Large intestine (tissue), 12 donors: ENCODE measurements around the gene PABPC1L. TPM values are rescaled to one million over a fixed set of nuclear protein-coding genes. Genes with fewer than 3 reads are reported as not detected.
"Not testable (repeated sequence)": the region's sequence is repeated elsewhere in the genome, so short reads cannot be mapped to it uniquely, and the experiment has no call there.

Source experiments
- DNase-seq, 2 donors: peaks; one replicate each; pipeline versions ENCODE4 v3.0.0 to v3.0.0-alpha.2; 2013
- H3K27ac ChIP-seq: one replicate; pipeline ENCODE4 v1.5.1; 2013; ENCODE audit warnings: low read length
- H3K27me3 ChIP-seq: 2 replicates; pipeline ENCODE4 v1.6.1; 2013; ENCODE audit warnings: low read length; ENCODE audit not compliant: control insufficient read depth, insufficient read depth
- H3K36me3 ChIP-seq: 2 replicates; pipeline ENCODE4 v1.6.1; 2013; ENCODE audit warnings: low read length; ENCODE audit not compliant: control insufficient read depth, insufficient read depth
- H3K4me1 ChIP-seq: one replicate; pipeline ENCODE4 v1.6.1; 2013; ENCODE audit warnings: low read length; ENCODE audit not compliant: control insufficient read depth, insufficient read depth
- H3K4me3 ChIP-seq: one replicate; pipeline ENCODE4 v1.5.1; 2013; ENCODE audit warnings: low read length
- H3K9me3 ChIP-seq: one replicate; pipeline ENCODE4 v1.6.1; 2013; ENCODE audit warnings: mild to moderate bottlenecking, low read depth, low read length, moderate library complexity; ENCODE audit not compliant: control insufficient read depth
- WGBS: methylation state at CpG from one replicate; pipeline ENCODE4 v1.1.5; 2013; ENCODE audit warnings: low lambda C conversion rate; ENCODE audit not compliant: insufficient coverage; 5-methylcytosine and 5-hydroxymethylcytosine counted together
- long read RNA-seq, 11 donors: transcript quantifications; one replicate each; lab custom pipeline, GENCODE V29; 2026
- polyA plus RNA-seq: library from polyadenylated mRNA; unstranded; fragments of 120-200 nt; gene quantifications from one replicate; pipeline ENCODE4 v1.2.1, GENCODE V29; 2013

Gene PABPC1L
- 27.4 TPM for polyA plus RNA-seq
- long read RNA-seq, donor 1, partial matches to known transcripts = 0 of 2 reads
- long read RNA-seq, donor 1, other reads (novel, unspliced or antisense) = 0 of 2 reads
- long read RNA-seq, donor 2, partial matches to known transcripts = 0 of 5 reads
- long read RNA-seq, donor 2, other reads (novel, unspliced or antisense) = 0 of 5 reads
- long read RNA-seq, donor 3, partial matches to known transcripts = 11 of 40 reads
- long read RNA-seq, donor 3, other reads (novel, unspliced or antisense) = 23 of 40 reads
- long read RNA-seq, donor 4 = 0 reads
- long read RNA-seq, donor 5, partial matches to known transcripts = 0 of 5 reads
- long read RNA-seq, donor 5, other reads (novel, unspliced or antisense) = 0 of 5 reads
- long read RNA-seq, donor 6, partial matches to known transcripts = 0 of 5 reads
- long read RNA-seq, donor 6, other reads (novel, unspliced or antisense) = 0 of 5 reads
- long read RNA-seq, donor 7, partial matches to known transcripts = 9 of 13 reads
- long read RNA-seq, donor 7, other reads (novel, unspliced or antisense) = 0 of 13 reads
- long read RNA-seq, donor 8, transcript PABPC1L-202 (8 exons, 1,263 nt) = major isoform, 5 of 10 reads
- long read RNA-seq, donor 8, partial matches to known transcripts = 0 of 10 reads
- long read RNA-seq, donor 8, other reads (novel, unspliced or antisense) = 0 of 10 reads
- long read RNA-seq, donor 9, transcript PABPC1L-202 (8 exons, 1,263 nt) = major isoform, 7 of 9 reads
- long read RNA-seq, donor 9, partial matches to known transcripts = 0 of 9 reads
- long read RNA-seq, donor 9, other reads (novel, unspliced or antisense) = 0 of 9 reads
- long read RNA-seq, donor 10, partial matches to known transcripts = 15 of 37 reads
- long read RNA-seq, donor 10, other reads (novel, unspliced or antisense) = 19 of 37 reads
- long read RNA-seq, donor 11, partial matches to known transcripts = 0 of 6 reads
- long read RNA-seq, donor 11, other reads (novel, unspliced or antisense) = 0 of 6 reads

DNA sequence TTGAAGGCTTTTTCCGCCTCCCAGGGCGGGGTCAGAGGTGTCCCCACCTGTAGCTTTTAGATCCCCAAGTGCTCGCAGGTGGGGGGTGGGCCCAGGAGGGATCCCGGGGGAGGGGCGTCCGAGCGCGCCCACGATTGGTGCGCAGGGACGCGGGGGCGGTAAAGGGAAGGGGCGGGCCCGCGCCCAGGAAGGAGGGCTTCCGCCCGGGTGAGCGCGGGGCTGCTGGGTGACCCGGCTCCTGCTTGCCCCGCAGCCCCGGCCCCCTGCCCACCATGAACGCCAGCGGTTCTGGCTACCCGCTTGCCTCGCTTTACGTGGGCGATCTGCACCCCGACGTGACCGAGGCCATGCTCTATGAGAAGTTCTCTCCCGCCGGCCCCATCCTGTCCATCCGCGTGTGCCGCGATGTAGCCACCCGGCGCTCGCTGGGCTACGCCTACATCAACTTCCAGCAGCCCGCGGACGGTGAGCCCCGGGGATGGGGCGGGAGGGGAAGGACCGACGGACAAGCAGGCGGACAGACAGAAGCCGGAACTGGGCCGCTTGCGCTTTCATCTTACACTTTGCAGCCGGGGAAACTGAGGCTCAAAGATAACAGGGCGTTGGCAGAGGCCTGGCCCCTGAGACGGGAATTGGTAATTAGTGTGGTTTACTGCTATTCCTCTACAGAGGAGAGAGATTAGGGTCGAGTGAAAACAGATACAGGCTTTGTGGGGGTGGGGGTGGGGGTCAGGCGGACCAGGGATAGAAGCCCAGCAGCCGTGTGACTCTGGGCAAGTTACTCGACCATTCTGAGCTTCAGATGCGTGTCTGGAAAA, at the start of gene PABPC1L:
PABPC1L (plus strand) TSS at position 189 of the 818 bp plus-strand sequence; CDS start at position 273, 84 bp downstream.
- Histone ChIP-seq H3K9me3 (no peaks in the 10 kb centered on the region), H3K27ac (no peak within 1 kb of the TSS), H3K36me3 (peaks cover 39% of the 10 kb centered on the region), H3K4me1 (peaks cover 7% of the 10 kb centered on the region), H3K27me3 (no peaks in the 10 kb centered on the region), H3K4me3 (peak within 1 kb of the TSS; percentile 58)
- DNase-seq = peak; percentile 55 to 77
- WGBS = no CpG with 5 or more reads among the region's 61 CpGs

DNA sequence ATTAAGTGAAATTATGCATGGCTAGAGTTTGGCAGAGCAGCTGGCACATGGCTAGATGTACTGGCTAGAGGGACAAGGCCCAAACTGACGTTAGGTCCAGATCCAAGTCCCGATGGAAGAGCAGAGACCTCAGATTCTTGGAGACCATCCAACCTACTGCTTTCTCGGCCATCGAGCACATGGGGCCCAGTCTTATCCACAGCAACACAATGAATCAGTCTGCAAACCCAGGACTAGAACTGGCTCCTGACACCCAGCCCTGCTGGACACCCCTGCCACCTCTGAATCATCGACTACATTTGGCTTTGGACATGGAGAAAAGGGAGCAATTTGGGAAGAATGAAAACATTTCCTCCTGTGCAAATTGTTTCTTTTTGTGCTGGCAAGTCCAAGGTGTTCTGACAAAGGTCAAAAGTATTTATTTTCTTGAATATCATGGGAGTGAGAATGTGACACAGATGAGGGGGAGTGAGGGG, 48.3 kb upstream of the PABPC1L start:
- Histone ChIP-seq H3K4me3 (no peak overlapping the region), H3K27ac (peak overlapping the region; percentile 83), H3K27me3 (no peaks in the 10 kb centered on the region), H3K9me3 (no peaks in the 10 kb centered on the region), H3K36me3 (no peaks in the 10 kb centered on the region), H3K4me1 (peaks cover 44% of the 10 kb centered on the region)
- DNase-seq = peak in 1 of 2 donors; percentile 82
- WGBS = no CpG with 5 or more reads among the region's 5 CpGs

DNA sequence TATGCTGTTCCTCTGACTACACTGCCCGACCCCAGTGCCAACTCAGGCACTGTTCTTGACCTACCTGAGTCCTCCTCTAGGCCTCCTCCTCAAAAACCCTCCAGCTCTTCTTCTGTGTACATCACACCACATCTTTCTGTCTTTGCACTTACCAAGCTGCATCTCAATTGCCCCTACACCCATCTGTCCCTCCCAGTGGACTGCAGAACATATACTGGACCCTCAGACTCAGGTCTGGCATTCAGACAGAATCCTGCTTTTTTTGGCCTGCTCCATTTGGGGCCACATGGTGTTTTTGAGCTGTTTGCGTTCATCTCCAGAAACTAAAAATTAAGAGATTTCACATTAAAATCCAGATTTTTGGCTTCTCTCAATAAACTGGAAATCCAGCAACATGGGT, 47.6 kb upstream of the PABPC1L start:
- Histone ChIP-seq H3K36me3 (no peaks in the 10 kb centered on the region), H3K4me1 (peaks cover 39% of the 10 kb centered on the region), H3K9me3 (no peaks in the 10 kb centered on the region), H3K4me3 (no peak overlapping the region), H3K27me3 (no peaks in the 10 kb centered on the region), H3K27ac (peak overlapping the region; percentile 83)
- DNase-seq = no peak
- no CpG with 5 or more reads among the region's 2 CpGs for WGBS

DNA sequence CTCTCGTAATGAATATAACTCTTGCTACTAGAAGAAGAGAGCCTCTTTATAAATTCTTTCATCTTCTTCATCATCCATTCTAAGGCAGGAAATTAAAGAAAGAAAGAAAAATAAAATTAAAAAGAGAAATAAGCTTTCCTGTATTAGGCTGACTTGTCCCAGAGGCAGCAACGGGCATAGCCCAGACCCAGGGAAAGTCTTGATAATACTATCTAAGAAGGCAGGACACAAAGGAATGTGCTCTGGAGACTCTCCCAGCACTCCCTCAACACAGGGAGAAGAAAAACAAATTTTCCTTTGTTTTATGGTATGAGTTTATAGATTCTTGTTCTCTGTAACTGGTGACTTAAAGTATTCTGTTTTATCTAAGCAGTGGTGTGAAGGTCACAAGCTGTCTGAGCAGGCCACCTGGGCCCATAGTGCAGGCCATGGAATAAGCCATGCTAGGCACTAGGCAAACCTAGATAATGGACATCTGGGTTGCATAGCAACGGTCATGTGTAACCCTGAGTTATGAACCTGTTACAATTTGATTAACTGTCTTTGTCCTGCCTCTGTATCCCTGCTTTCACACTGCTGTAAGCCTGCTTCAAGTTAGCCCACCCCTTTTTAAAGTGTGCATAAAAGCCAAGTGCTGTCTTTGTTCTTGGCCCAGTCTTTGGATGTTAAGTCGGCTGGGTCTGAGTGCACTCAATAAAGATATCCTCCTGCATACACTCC, 46.3 kb upstream of the PABPC1L start:
- peaks cover 38% of the 10 kb centered on the region for H3K4me1 ChIP-seq
- peak; percentile 58 to 74 for DNase-seq
- WGBS = 100% methylated on average over 1 of the region's 4 CpGs
- H3K36me3 ChIP-seq, H3K9me3 ChIP-seq, H3K27me3 ChIP-seq, H3K4me3 ChIP-seq: not testable (repeated sequence)
- H3K27ac ChIP-seq = peak overlapping the region; percentile 83

DNA sequence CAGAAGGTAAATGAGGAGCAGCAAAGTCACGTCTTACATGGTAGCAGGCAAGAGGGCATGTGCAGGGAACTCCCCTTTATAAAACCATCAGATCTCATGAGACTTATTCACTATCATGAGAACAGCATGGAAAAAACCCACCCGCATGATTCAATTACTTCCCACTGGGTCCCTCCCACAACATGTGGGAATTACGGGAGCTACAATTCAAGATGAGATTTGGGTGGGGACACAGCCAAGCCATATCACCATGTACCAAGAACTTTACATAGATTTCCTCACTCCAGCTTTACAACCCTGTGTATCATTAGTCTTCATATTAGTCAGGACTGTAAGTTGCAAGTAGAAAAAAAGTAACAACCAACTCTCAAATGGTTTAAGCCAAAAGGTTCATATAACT, 45.4 kb upstream of the PABPC1L start:
- DNase-seq, H3K9me3 ChIP-seq, H3K4me3 ChIP-seq, H3K27me3 ChIP-seq, H3K36me3 ChIP-seq, H3K27ac ChIP-seq: not testable (repeated sequence)
- H3K4me1 ChIP-seq = peaks cover 32% of the 10 kb centered on the region
- WGBS = no CpG with 5 or more reads among the region's 3 CpGs

DNA sequence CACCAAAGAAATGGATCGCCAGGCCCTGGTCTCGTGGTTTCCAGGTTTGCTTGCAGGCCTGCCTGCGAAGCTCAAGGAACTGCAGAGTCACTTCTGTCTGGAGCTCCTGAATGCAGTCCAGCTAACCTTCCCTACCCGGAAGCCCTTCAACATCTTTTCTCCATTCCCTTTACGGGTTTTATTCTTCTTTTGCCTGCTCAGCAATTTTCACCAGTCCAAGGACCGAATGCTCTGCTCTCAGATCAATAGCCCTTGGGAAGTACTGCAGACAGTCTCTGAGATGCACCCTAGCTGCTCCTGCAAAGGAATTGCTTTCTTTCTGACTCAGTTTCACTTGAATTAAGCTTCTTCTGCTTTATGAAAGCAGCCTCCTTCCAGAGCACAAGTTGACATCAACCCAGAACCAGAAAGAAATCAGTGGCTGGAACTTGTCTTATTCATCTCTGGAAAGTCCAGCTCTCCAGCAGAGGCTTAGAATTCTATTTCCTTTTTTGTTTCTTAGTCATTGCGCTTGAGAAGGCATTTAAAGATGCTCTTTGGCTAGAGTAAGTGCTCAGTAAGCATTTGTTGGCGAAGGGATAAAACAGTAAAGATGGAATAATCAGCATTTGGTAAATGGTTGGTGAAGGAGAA, 43.0 kb upstream of the PABPC1L start:
- Histone ChIP-seq H3K27ac (no peak overlapping the region), H3K36me3 (no peaks in the 10 kb centered on the region), H3K9me3 (no peaks in the 10 kb centered on the region), H3K4me1 (peaks cover 25% of the 10 kb centered on the region), H3K27me3 (no peaks in the 10 kb centered on the region), H3K4me3 (no peak overlapping the region)
- no peak for DNase-seq
- 86% methylated on average over 2 of the region's 8 CpGs for WGBS

DNA sequence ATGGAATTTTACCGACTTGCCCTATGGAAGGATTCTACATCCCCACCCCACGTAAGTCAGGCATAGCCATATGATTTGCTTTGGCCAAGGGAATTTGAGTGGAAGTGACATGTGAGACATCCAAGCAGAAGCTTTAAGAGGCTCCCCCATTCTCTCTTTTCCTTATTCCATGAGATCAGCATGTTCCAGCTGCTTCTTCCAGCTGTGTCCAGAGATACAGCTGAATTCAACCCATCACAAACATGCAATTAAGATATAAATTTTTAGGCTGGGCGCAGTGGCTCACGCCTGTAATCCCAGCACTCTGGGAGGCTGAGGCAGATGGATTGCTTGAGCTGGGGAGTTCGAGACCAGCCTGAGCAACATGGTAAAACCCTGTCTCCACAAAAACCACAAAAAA, 40.4 kb upstream of the PABPC1L start:
- peaks cover 3% of the 10 kb centered on the region for H3K4me1 ChIP-seq
- WGBS = no CpG with 5 or more reads among the region's 5 CpGs
- H3K27me3 ChIP-seq = no peaks in the 10 kb centered on the region
- no peaks in the 10 kb centered on the region for H3K9me3 ChIP-seq
- no peaks in the 10 kb centered on the region for H3K36me3 ChIP-seq
- no peak for DNase-seq
- H3K4me3 ChIP-seq = no peak overlapping the region
- H3K27ac ChIP-seq = no peak overlapping the region

DNA sequence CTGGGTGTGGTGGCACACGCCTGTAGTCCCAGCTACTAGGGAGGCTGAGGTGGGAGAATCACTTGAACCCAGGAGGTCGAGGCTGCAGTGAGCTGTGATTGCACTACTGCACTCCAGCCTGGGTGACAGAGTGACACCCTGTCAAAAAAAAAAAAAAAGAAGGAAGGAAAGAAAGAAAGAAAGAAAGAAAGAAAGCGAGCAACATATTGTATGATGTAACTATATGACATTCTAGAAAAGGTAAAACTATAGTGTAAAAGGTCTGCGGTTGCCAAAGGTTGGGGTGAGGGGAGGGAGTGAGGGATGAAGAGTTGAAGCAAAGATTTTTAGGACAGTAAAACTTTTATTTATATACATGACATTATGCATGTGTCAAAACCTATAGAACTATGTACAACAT, 27.5 kb upstream of the PABPC1L start:
- H3K27ac ChIP-seq, H3K4me1 ChIP-seq, H3K9me3 ChIP-seq, H3K36me3 ChIP-seq, H3K4me3 ChIP-seq, H3K27me3 ChIP-seq, DNase-seq: not testable (repeated sequence)
- 100% methylated on average over 1 of the region's 4 CpGs for WGBS

DNA sequence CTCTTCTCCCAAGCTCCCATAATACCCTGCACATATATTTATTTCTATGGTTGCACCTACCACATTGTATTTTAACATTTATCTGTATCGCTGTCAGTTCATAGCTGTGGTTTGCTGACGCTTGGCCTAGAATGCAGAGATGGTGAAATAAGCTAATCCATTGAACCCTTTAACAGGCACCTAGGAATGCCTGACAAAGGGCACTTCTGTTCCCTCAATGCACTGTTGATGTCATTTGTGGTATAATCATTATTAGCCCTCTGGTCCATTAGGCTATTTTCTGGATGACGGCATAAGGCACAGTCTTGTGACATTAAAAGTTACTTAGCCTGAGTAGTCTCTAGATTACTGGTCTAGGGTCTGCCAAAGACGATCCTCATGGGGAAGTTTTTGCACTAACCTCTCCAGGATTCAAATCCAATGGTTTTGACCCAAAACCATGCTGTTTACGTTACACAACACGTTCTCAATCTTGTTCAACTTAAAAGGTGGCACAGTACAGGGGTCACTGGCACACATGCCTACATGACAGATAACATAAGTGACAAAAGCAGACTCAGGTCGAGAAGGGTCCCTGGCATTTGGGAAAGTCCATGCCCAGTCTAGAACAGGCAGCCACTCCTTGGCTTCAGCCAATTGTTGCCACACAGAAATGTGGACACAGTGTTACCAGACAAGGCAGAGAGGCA, 26.5 kb upstream of the PABPC1L start:
- H3K27me3 ChIP-seq = no peaks in the 10 kb centered on the region
- 80% methylated on average over 2 of the region's 7 CpGs for whole genome bisulfite sequencing
- DNase-seq = no peak
- H3K4me1 ChIP-seq = peaks cover 7% of the 10 kb centered on the region
- H3K27ac ChIP-seq = no peak overlapping the region
- no peaks in the 10 kb centered on the region for H3K36me3 ChIP-seq
- no peaks in the 10 kb centered on the region for H3K9me3 ChIP-seq
- no peak overlapping the region for H3K4me3 ChIP-seq
